ENCODE measurements around the gene PIK3CG. TPM values are rescaled to one million over a fixed set of nuclear protein-coding genes. Genes with fewer than 3 reads are reported as not detected.
A peak's percentile ranks its signal among the peaks of the same experiment; 100 is the strongest.

The PIK3CG gene
- polyA plus RNA-seq, 2 of the 4 experiments (the other 2 are of a cell fraction) = not detected

GRCh38 chr7:106870983-106871410, 5.9 kb downstream of the PIK3CG start:
- DNase-seq (ENCODE audit: low read depth in 1 of 2, low spot score in 1 of 2) = no peak
- ChIA-PET CTCF (no interaction called here), POLR2A (no interaction called here)
- H3K4me2 ChIP-seq = no peak overlapping the region
- H3K4me1 ChIP-seq = no peaks in the 10 kb centered on the region
- no peak for FAIRE-seq
- TF ChIP-seq FOSB (CRISPR knock-in tag; IDR thresholded peaks at IDR 0.05) (no peak), MAZ (IDR thresholded peaks at IDR 0.05; ENCODE audit: borderline replicate concordance, low read depth, low read length) (no peak), KDM1A (IDR thresholded peaks at IDR 0.05; ENCODE audit: low read depth) (no peak), ZNF302 (CRISPR knock-in tag; IDR thresholded peaks at IDR 0.05) (no peak), RAD21 (conservative IDR thresholded peaks at IDR 0.05 in 1 of 2, IDR thresholded peaks at IDR 0.05 in 1 of 2) (no peak), MAFK (IDR thresholded peaks at IDR 0.05; ENCODE audit: partially characterized antibody) (no peak), PBX3 (IDR thresholded peaks at IDR 0.05) (no peak), ZFP36 (IDR thresholded peaks at IDR 0.05; ENCODE audit: borderline replicate concordance, partially characterized antibody) (no peak), SREBF2 (IDR thresholded peaks at IDR 0.05) (no peak)
- ATAC-seq = no peak
- no peak overlapping the region for H3K4me3 ChIP-seq
- 35% methylated on average over 1 of the region's 1 CpG for WGBS (ENCODE audit: missing lambda C conversion rate)
- no peaks in the 10 kb centered on the region for H3K9me3 ChIP-seq
- no peak overlapping the region for H3K27ac ChIP-seq

- Histone ChIP-seq H3K9me3 (no peaks in the 10 kb centered on the region), H3K4me2 (no peak overlapping the region), H3K4me3 (no peak overlapping the region), H3K4me1 (no peaks in the 10 kb centered on the region), H3K27ac (no peak overlapping the region)
- ChIA-PET CTCF (interaction anchor here (1.0 kb wide), 1 partner anchor 10 kb away, joined by 3 read pairs; no protein-coding TSS in a partner anchor), POLR2A (no interaction called here)
- 49% methylated on average over 6 of the region's 6 CpGs for WGBS (ENCODE audit: missing lambda C conversion rate)
- ATAC-seq (peak; percentile 28 to 50; a peak in 2 of 6 replicates), FAIRE-seq (no peak), DNase-seq (ENCODE audit: low read depth in 1 of 2, low spot score in 1 of 2) (no peak)
- TF ChIP-seq EHMT2 (IDR thresholded peaks at IDR 0.05; ENCODE audit: low read depth) (no peak), MYC (IDR thresholded peaks at IDR 0.05; ENCODE audit: borderline replicate concordance, low read length) (no peak), EHF (CRISPR knock-in tag; IDR thresholded peaks at IDR 0.05) (no peak), HMGXB4 (CRISPR knock-in tag; IDR thresholded peaks at IDR 0.05; ENCODE audit: borderline replicate concordance) (no peak), GATA3 (IDR thresholded peaks at IDR 0.05; ENCODE audit: borderline replicate concordance) (no peak), BCL3 (IDR thresholded peaks at IDR 0.05) (no peak), RCOR1 (IDR thresholded peaks at IDR 0.05; ENCODE audit: low read depth, low read length) (no peak), E2F6 (IDR thresholded peaks at IDR 0.05; ENCODE audit: borderline replicate concordance, low read depth) (no peak), EP300 (IDR thresholded peaks at IDR 0.05) (no peak), ZFP36 (IDR thresholded peaks at IDR 0.05; ENCODE audit: borderline replicate concordance, partially characterized antibody) (no peak), SMC3 (IDR thresholded peaks at IDR 0.05) (no peak), CBX8 (IDR thresholded peaks at IDR 0.05) (no peak), RNF2 (IDR thresholded peaks at IDR 0.05; ENCODE audit: borderline replicate concordance, low read depth) (no peak), ZC3H11A (IDR thresholded peaks at IDR 0.05) (no peak), ATOH8 (CRISPR knock-in tag; IDR thresholded peaks at IDR 0.05; ENCODE audit: low read depth) (no peak), RFX5 (IDR thresholded peaks at IDR 0.05) (no peak), CTCF (IDR thresholded peaks at IDR 0.05) (no peak), KDM5A (IDR thresholded peaks at IDR 0.05) (no peak)
Observed at GRCh38 chr7:106871793-106872571, 6.9 kb downstream of the PIK3CG start.

All from A549 (cell line).